ENCODE results near the gene CEP128.

GRCh38 chr14:80570930-80571298 is 370.6 kb downstream of the CEP128 start:
- TF ChIP-seq, protein P1, sequence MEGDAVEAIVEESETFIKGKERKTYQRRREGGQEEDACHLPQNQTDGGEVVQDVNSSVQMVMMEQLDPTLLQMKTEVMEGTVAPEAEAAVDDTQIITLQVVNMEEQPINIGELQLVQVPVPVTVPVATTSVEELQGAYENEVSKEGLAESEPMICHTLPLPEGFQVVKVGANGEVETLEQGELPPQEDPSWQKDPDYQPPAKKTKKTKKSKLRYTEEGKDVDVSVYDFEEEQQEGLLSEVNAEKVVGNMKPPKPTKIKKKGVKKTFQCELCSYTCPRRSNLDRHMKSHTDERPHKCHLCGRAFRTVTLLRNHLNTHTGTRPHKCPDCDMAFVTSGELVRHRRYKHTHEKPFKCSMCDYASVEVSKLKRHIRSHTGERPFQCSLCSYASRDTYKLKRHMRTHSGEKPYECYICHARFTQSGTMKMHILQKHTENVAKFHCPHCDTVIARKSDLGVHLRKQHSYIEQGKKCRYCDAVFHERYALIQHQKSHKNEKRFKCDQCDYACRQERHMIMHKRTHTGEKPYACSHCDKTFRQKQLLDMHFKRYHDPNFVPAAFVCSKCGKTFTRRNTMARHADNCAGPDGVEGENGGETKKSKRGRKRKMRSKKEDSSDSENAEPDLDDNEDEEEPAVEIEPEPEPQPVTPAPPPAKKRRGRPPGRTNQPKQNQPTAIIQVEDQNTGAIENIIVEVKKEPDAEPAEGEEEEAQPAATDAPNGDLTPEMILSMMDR (conservative IDR thresholded peaks at IDR 0.05): no peak
- no peak for TF ChIP-seq EZH2 (IDR thresholded peaks at IDR 0.05; ENCODE audit: low read depth)

All from PC-9 (cell line).